HCT116 (cell line): ENCODE measurements around the gene HSBP1.

Experiments used
- POLR2A ChIP-seq: IDR thresholded peaks from 2 replicates; pipeline ENCODE4 v1.7.0; 2011; ENCODE audit warnings: borderline replicate concordance; ENCODE audit not compliant: insufficient read depth, insufficient read length; ENCODE audit errors: extremely low read depth
- POLR2AphosphoS5 ChIP-seq: IDR thresholded peaks from 2 replicates; pipeline ENCODE4 v1.6.1; 2011; ENCODE audit warnings: mild to moderate bottlenecking, low read depth, low read length, moderate library complexity
- YY1 ChIP-seq: IDR thresholded peaks from 2 replicates; pipeline ENCODE4 v1.6.1; 2011; ENCODE audit warnings: low read length, low read depth, moderate library complexity, mild to moderate bottlenecking; ENCODE audit not compliant: insufficient replicate concordance; ENCODE audit errors: extremely low read depth
- TF ChIP-seq, protein P1 (sequence below), 3 experiments: fragments of 200-600 bp in 1 of 3; sonication (generic) in 1 of 3; IDR thresholded peaks in 2 of 3; conservative IDR thresholded peaks in 1 of 3; 2 replicates each; pipeline ENCODE4 v1.5.1; 2012 to 2017; ENCODE audit warnings: low read depth in 2 of 3, low read length in 2 of 3, antibody characterized with exemption in 1 of 3, borderline replicate concordance in 1 of 3, control low read depth in 1 of 3, mild to moderate bottlenecking in 1 of 3, mixed read lengths in 1 of 3, mixed run types in 1 of 3, moderate library complexity in 1 of 3; ENCODE audit not compliant: insufficient read depth in 1 of 3
- TF ChIP-seq, protein P2 (sequence below): IDR thresholded peaks from 2 replicates; pipeline ENCODE4 v1.6.1; 2011; ENCODE audit warnings: mild to moderate bottlenecking, low read length, moderate library complexity; ENCODE audit not compliant: insufficient replicate concordance; ENCODE audit errors: extremely low read depth

DNA sequence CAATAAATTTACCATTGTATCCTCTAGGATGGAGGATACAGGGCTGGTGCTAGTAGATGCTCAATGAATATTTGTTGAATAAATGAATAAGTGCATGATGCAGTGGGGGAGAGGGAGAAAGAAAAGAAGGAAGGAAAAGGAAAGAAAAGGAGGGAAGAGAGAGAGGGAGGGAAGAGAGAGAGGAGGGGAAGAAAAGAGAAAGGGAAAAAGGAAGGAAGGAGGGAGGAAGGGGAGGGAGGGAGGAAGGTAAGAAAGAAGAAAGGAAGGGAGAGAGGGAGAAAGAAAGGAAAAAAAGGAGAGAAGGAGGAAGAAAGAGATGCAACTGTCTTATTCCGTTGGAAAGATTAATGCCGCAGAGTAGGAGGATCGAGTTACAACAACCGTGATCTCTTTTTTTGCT is 30.4 kb downstream of the HSBP1 start:
- TF ChIP-seq, protein P1, sequence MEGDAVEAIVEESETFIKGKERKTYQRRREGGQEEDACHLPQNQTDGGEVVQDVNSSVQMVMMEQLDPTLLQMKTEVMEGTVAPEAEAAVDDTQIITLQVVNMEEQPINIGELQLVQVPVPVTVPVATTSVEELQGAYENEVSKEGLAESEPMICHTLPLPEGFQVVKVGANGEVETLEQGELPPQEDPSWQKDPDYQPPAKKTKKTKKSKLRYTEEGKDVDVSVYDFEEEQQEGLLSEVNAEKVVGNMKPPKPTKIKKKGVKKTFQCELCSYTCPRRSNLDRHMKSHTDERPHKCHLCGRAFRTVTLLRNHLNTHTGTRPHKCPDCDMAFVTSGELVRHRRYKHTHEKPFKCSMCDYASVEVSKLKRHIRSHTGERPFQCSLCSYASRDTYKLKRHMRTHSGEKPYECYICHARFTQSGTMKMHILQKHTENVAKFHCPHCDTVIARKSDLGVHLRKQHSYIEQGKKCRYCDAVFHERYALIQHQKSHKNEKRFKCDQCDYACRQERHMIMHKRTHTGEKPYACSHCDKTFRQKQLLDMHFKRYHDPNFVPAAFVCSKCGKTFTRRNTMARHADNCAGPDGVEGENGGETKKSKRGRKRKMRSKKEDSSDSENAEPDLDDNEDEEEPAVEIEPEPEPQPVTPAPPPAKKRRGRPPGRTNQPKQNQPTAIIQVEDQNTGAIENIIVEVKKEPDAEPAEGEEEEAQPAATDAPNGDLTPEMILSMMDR (IDR thresholded peaks at IDR 0.05 in 2 of 3, conservative IDR thresholded peaks at IDR 0.05 in 1 of 3; ENCODE audit: borderline replicate concordance in 1 of 3, insufficient read depth in 1 of 3, low read depth in 2 of 3, low read length in 2 of 3), result no peak
- TF ChIP-seq POLR2A (no peak), POLR2AphosphoS5 (no peak), YY1 (no peak)
- TF ChIP-seq, protein P2, sequence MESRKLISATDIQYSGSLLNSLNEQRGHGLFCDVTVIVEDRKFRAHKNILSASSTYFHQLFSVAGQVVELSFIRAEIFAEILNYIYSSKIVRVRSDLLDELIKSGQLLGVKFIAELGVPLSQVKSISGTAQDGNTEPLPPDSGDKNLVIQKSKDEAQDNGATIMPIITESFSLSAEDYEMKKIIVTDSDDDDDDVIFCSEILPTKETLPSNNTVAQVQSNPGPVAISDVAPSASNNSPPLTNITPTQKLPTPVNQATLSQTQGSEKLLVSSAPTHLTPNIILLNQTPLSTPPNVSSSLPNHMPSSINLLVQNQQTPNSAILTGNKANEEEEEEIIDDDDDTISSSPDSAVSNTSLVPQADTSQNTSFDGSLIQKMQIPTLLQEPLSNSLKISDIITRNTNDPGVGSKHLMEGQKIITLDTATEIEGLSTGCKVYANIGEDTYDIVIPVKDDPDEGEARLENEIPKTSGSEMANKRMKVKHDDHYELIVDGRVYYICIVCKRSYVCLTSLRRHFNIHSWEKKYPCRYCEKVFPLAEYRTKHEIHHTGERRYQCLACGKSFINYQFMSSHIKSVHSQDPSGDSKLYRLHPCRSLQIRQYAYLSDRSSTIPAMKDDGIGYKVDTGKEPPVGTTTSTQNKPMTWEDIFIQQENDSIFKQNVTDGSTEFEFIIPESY, result no peak
